GM18867 (cell line): Measurements from ENCODE around the gene STK32A.
A peak's percentile ranks its signal among the peaks of the same experiment; 100 is the strongest.

ENCODE experiments used
- ATAC-seq: cut with Tn5 transposase; IDR thresholded peaks from one replicate; pipeline ENCODE4 v1.9.1; 2021; ENCODE audit warnings: mild to moderate bottlenecking, moderate library complexity; ENCODE audit not compliant: unreplicated experiment

Gene STK32A

GRCh38 chr5:147388184-147389108 lies 153.6 kb downstream of the STK32A start:
- no peak for ATAC-seq

- ATAC-seq, result no peak
Observed at GRCh38 chr5:147390654-147391225, 155.9 kb downstream of the STK32A start.

GRCh38 chr5:147391781-147392180 lies 157.0 kb downstream of the STK32A start:
- ATAC-seq, result peak; percentile 99

GRCh38 chr5:147393874-147394672 lies 159.2 kb downstream of the STK32A start:
- no peak for ATAC-seq

- ATAC-seq, result no peak
Observed at GRCh38 chr5:147396070-147396823, 161.4 kb downstream of the STK32A start.

- ATAC-seq, result no peak
Observed at GRCh38 chr5:147397616-147398015, 162.8 kb downstream of the STK32A start.

GRCh38 chr5:147398860-147399259 lies 164.0 kb downstream of the STK32A start:
- no peak for ATAC-seq

- no peak for ATAC-seq
Observed at GRCh38 chr5:147400126-147400809, 165.4 kb downstream of the STK32A start.

GRCh38 chr5:147400881-147401280 lies 166.1 kb downstream of the STK32A start:
- ATAC-seq, result no peak

- ATAC-seq, result peak; percentile 94
Observed at GRCh38 chr5:147403651-147404640, 169.1 kb downstream of the STK32A start.

GRCh38 chr5:147404706-147405105 lies 169.9 kb downstream of the STK32A start:
- ATAC-seq, result peak; percentile 33

- ATAC-seq, result no peak
Observed at GRCh38 chr5:147406636-147407035, 171.8 kb downstream of the STK32A start.

GRCh38 chr5:147407094-147407681 lies 172.4 kb downstream of the STK32A start:
- ATAC-seq, result peak; percentile 17

GRCh38 chr5:147408980-147409379 lies 174.2 kb downstream of the STK32A start:
- ATAC-seq, result no peak

- no peak for ATAC-seq
Observed at GRCh38 chr5:147410496-147411358, 175.9 kb downstream of the STK32A start.

GRCh38 chr5:147411359-147412319 lies 176.8 kb downstream of the STK32A start:
- ATAC-seq, result no peak
